ENCODE results near the gene CDH23. TPM values are rescaled to one million over a fixed set of nuclear protein-coding genes. Genes with fewer than 3 reads are reported as not detected.

CDH23 gene
- polyA plus RNA-seq, 1 donor (not counting 4 experiments of a cell fraction or from before 2014, with no cell fraction given) = 0.01 TPM

GRCh38 chr10:71555087-71555723 is 158.5 kb downstream of the CDH23 start:
- TF ChIP-seq CTCF (optimal IDR thresholded peaks at IDR 0.05 in 1 of 3, IDR thresholded peaks at IDR 0.05 in 1 of 3, conservative IDR thresholded peaks at IDR 0.05 in 1 of 3; ENCODE audit: extremely low read depth in 1 of 3, insufficient read depth in 2 of 3, low read length in 3 of 3) (no peak), EZH2 (IDR thresholded peaks at IDR 0.05; ENCODE audit: low read length) (no peak)
- Histone ChIP-seq H4K20me1 (ENCODE audit: control insufficient read depth, extremely low read depth, insufficient read depth, low read length) (no peaks in the 10 kb centered on the region), H3K27ac (ENCODE audit: control insufficient read depth, insufficient read depth, low read length) (no peak overlapping the region), H3K4me1 (ENCODE audit: control insufficient read depth, extremely low read depth, insufficient read depth, low read length) (no peaks in the 10 kb centered on the region), H3K4me3 (ENCODE audit: control insufficient read depth in 2 of 3, extremely low read depth in 1 of 3, insufficient read depth in 2 of 3, low read depth in 1 of 3, low read length in 3 of 3) (no peak overlapping the region), H3K9ac (ENCODE audit: control insufficient read depth, extremely low read depth, insufficient read depth, low read length) (no peak overlapping the region), H3K36me3 (ENCODE audit: control insufficient read depth in 2 of 2, extremely low read depth in 1 of 2, insufficient read depth in 2 of 2, low read length in 2 of 2) (no peaks in the 10 kb centered on the region), H3K79me2 (ENCODE audit: control insufficient read depth, insufficient read depth, low read length) (no peaks in the 10 kb centered on the region), H3K9me3 (ENCODE audit: control insufficient read depth, low read depth, low read length) (no peaks in the 10 kb centered on the region), H2AFZ (ENCODE audit: control insufficient read depth, low read length) (no peak overlapping the region), H3K4me2 (ENCODE audit: control insufficient read depth, extremely low read depth, insufficient read depth, low read depth, low read length) (no peak overlapping the region), H3K9me1 (ENCODE audit: control insufficient read depth, extremely low read depth, insufficient read depth, low read length) (no peaks in the 10 kb centered on the region), H3K27me3 (ENCODE audit: control insufficient read depth, extremely low read depth, insufficient read depth, low read length) (peaks cover 25% of the 10 kb centered on the region)
- dilution Hi-C loops (cut with MboI; ENCODE audit: extremely low pct_ligation_motif_present, low sequenced_read_pairs) = no loop called here
- FAIRE-seq (no peak), DNase-seq (ENCODE audit: low read depth, low spot score) (no peak)

- DNase-seq (ENCODE audit: low read depth, low spot score) = no peak
- no peak for TF ChIP-seq CTCF (optimal IDR thresholded peaks at IDR 0.05 in 1 of 3, IDR thresholded peaks at IDR 0.05 in 1 of 3, conservative IDR thresholded peaks at IDR 0.05 in 1 of 3; ENCODE audit: extremely low read depth in 1 of 3, insufficient read depth in 2 of 3, low read length in 3 of 3)
- no peak for TF ChIP-seq EZH2 (IDR thresholded peaks at IDR 0.05; ENCODE audit: low read length)
- no peak overlapping the region for H3K4me3 ChIP-seq (ENCODE audit: control insufficient read depth in 2 of 3, extremely low read depth in 1 of 3, insufficient read depth in 2 of 3, low read depth in 1 of 3, low read length in 3 of 3)
- no peaks in the 10 kb centered on the region for H3K9me3 ChIP-seq (ENCODE audit: control insufficient read depth, low read depth, low read length)
- no peak for FAIRE-seq
- H3K36me3 ChIP-seq (ENCODE audit: control insufficient read depth in 2 of 2, extremely low read depth in 1 of 2, insufficient read depth in 2 of 2, low read length in 2 of 2) = no peaks in the 10 kb centered on the region
- no peaks in the 10 kb centered on the region for H4K20me1 ChIP-seq (ENCODE audit: control insufficient read depth, extremely low read depth, insufficient read depth, low read length)
- dilution Hi-C loops (cut with MboI; ENCODE audit: extremely low pct_ligation_motif_present, low sequenced_read_pairs) = no loop called here
- no peaks in the 10 kb centered on the region for H3K4me1 ChIP-seq (ENCODE audit: control insufficient read depth, extremely low read depth, insufficient read depth, low read length)
- peaks cover 25% of the 10 kb centered on the region for H3K27me3 ChIP-seq (ENCODE audit: control insufficient read depth, extremely low read depth, insufficient read depth, low read length)
- H3K9ac ChIP-seq (ENCODE audit: control insufficient read depth, extremely low read depth, insufficient read depth, low read length) = no peak overlapping the region
- no peaks in the 10 kb centered on the region for H3K79me2 ChIP-seq (ENCODE audit: control insufficient read depth, insufficient read depth, low read length)
- no peaks in the 10 kb centered on the region for H3K9me1 ChIP-seq (ENCODE audit: control insufficient read depth, extremely low read depth, insufficient read depth, low read length)
- H3K4me2 ChIP-seq (ENCODE audit: control insufficient read depth, extremely low read depth, insufficient read depth, low read depth, low read length) = no peak overlapping the region
- no peak overlapping the region for H3K27ac ChIP-seq (ENCODE audit: control insufficient read depth, insufficient read depth, low read length)
- no peak overlapping the region for H2AFZ ChIP-seq (ENCODE audit: control insufficient read depth, low read length)
Observed at GRCh38 chr10:71555724-71556119, 159.0 kb downstream of the CDH23 start.
